Astrocyte (in vitro differentiated cells and primary cell): ENCODE results near the gene NDUFA11. TPM values are rescaled to one million over a fixed set of nuclear protein-coding genes. Genes with fewer than 3 reads are reported as not detected.
"Not testable (repeated sequence)": the region's sequence is repeated elsewhere in the genome, so short reads cannot be mapped to it uniquely, and the experiment has no call there.

Experiments used
- DNase-seq: peaks from one replicate; pipeline ENCODE4 v3.0.0-alpha.2; 2010; ENCODE audit warnings: low read depth
- FAIRE-seq: peaks from 2 replicates; lab custom pipeline; 2011; peaks lifted over from hg19 to GRCh38; lab: Jason Lieb, UNC
- H2AFZ ChIP-seq: 2 replicates; pipeline ENCODE4 v1.6.0; 2012; ENCODE audit warnings: low read depth, low read length, inconsistent platforms
- H3K27ac ChIP-seq: 2 replicates; pipeline ENCODE4 v1.5.1; 2011; ENCODE audit warnings: low read depth, low read length, inconsistent platforms
- H3K27me3 ChIP-seq: 2 replicates; pipeline ENCODE4 v1.6.0; 2011; ENCODE audit warnings: low read length, inconsistent platforms; ENCODE audit not compliant: insufficient read depth
- H3K36me3 ChIP-seq: 2 replicates; pipeline ENCODE4 v1.5.1; 2011; ENCODE audit warnings: low read length, inconsistent platforms; ENCODE audit not compliant: insufficient read depth
- H3K4me1 ChIP-seq: 2 replicates; pipeline ENCODE4 v1.5.1; 2011; ENCODE audit warnings: low read length, inconsistent platforms; ENCODE audit not compliant: insufficient read depth
- H3K4me2 ChIP-seq: 2 replicates; pipeline ENCODE4 v1.6.0; 2012; ENCODE audit warnings: low read length, inconsistent platforms
- H3K4me3 ChIP-seq: 2 replicates; pipeline ENCODE4 v1.5.1; 2011; ENCODE audit warnings: low read depth, mild to moderate bottlenecking, low read length, inconsistent platforms; ENCODE audit not compliant: insufficient read depth
- H3K79me2 ChIP-seq: 2 replicates; pipeline ENCODE4 v1.6.0; 2012; ENCODE audit warnings: mild to moderate bottlenecking, low read length, inconsistent platforms; ENCODE audit not compliant: insufficient read depth
- H3K9ac ChIP-seq: 2 replicates; pipeline ENCODE4 v1.6.0; 2012; ENCODE audit warnings: mild to moderate bottlenecking, low read length, inconsistent platforms
- H3K9me3 ChIP-seq: 2 replicates; pipeline ENCODE4 v1.5.1; 2012; ENCODE audit warnings: low read depth, mild to moderate bottlenecking, low read length, inconsistent platforms; ENCODE audit not compliant: insufficient read depth
- H4K20me1 ChIP-seq: 2 replicates; pipeline ENCODE4 v1.6.0; 2012; ENCODE audit warnings: low read length, inconsistent platforms; ENCODE audit not compliant: insufficient read depth
- H3K27ac Mint-ChIP-seq: one replicate; pipeline ENCODE4 v1.8.0; 2021; ENCODE audit warnings: mild to moderate bottlenecking, mixed read lengths; ENCODE audit not compliant: unreplicated experiment
- H3K27me3 Mint-ChIP-seq: one replicate; pipeline ENCODE4 v1.8.0; 2021; ENCODE audit warnings: low read depth, mixed read lengths; ENCODE audit not compliant: unreplicated experiment
- H3K36me3 Mint-ChIP-seq: one replicate; pipeline ENCODE4 v1.8.0; 2021; ENCODE audit warnings: low read depth, mixed read lengths; ENCODE audit not compliant: unreplicated experiment
- H3K4me1 Mint-ChIP-seq: one replicate; pipeline ENCODE4 v1.8.0; 2021; ENCODE audit warnings: low read depth, mixed read lengths; ENCODE audit not compliant: unreplicated experiment
- H3K4me3 Mint-ChIP-seq: one replicate; pipeline ENCODE4 v1.8.0; 2021; ENCODE audit warnings: mild to moderate bottlenecking, moderate library complexity, mixed read lengths; ENCODE audit not compliant: unreplicated experiment
- H3K9me3 Mint-ChIP-seq: one replicate; pipeline ENCODE4 v1.8.0; 2021; ENCODE audit warnings: mild to moderate bottlenecking, mixed read lengths; ENCODE audit not compliant: unreplicated experiment
- EZH2 ChIP-seq: IDR thresholded peaks from 2 replicates; pipeline ENCODE4 v1.6.1; 2012; ENCODE audit warnings: mild to moderate bottlenecking, low read length, inconsistent platforms; ENCODE audit not compliant: insufficient read depth
- total RNA-seq: library from RNA; stranded (reverse); gene quantifications from 2 replicates; pipeline ENCODE4 v1.2.1, GENCODE V29; 2021
- TF ChIP-seq, protein P1 (sequence below): IDR thresholded peaks from 2 replicates; pipeline ENCODE4 v1.5.1; 2011; ENCODE audit warnings: low read depth, mild to moderate bottlenecking, inconsistent platforms, low read length, moderate library complexity; ENCODE audit not compliant: insufficient read depth

Gene NDUFA11
- total RNA-seq, 1 donor from 2014 or later, result 286 TPM

DNA sequence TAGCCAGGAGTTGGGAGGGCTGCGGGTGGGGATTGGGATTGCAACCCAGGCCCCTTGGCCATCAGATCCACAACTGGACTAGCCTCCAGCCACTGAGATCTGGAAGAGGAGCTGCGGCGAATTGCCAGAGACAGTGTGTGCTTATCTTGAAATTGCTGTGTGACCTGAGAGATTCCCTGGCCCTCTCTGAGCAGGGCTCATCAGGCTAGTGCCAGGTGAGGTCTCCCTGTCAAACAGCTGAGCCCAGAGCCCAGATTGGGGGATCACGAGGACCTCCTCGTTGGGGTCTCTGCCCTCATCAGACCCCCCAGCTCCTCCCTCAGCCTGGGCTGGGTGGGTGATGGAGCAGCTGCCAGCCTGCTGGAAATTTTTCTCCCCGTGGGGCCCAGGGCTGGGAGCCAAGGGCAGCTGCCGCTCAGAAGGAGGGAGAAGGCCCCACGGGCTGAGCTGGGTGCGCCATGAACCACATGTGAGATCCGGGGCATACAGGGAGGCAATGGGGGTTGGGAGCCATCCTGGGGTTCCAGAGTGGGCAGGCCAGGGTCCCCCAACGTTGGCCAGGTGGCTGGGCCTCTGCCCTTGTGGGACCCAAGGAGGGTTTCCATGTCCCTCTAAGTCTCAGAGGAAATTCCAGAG lies 40.4 kb downstream of the NDUFA11 start:
- no peak overlapping the region for H3K4me2 ChIP-seq
- H3K4me1 Mint-ChIP-seq, result peaks cover 6% of the 10 kb centered on the region
- DNase-seq (no peak), FAIRE-seq (no peak)
- no peaks in the 10 kb centered on the region for H3K36me3 Mint-ChIP-seq
- H2AFZ ChIP-seq, result no peak overlapping the region
- H3K27ac ChIP-seq, result no peak overlapping the region
- H3K9ac ChIP-seq, result no peak overlapping the region
- H3K27me3 ChIP-seq, result peaks cover 4% of the 10 kb centered on the region
- H3K9me3 ChIP-seq, result no peaks in the 10 kb centered on the region
- no peaks in the 10 kb centered on the region for H3K79me2 ChIP-seq
- no peaks in the 10 kb centered on the region for H3K4me1 ChIP-seq
- no peak overlapping the region for H3K27ac Mint-ChIP-seq
- no peaks in the 10 kb centered on the region for H3K9me3 Mint-ChIP-seq
- no peak for TF ChIP-seq EZH2
- TF ChIP-seq, protein P1, sequence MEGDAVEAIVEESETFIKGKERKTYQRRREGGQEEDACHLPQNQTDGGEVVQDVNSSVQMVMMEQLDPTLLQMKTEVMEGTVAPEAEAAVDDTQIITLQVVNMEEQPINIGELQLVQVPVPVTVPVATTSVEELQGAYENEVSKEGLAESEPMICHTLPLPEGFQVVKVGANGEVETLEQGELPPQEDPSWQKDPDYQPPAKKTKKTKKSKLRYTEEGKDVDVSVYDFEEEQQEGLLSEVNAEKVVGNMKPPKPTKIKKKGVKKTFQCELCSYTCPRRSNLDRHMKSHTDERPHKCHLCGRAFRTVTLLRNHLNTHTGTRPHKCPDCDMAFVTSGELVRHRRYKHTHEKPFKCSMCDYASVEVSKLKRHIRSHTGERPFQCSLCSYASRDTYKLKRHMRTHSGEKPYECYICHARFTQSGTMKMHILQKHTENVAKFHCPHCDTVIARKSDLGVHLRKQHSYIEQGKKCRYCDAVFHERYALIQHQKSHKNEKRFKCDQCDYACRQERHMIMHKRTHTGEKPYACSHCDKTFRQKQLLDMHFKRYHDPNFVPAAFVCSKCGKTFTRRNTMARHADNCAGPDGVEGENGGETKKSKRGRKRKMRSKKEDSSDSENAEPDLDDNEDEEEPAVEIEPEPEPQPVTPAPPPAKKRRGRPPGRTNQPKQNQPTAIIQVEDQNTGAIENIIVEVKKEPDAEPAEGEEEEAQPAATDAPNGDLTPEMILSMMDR, result no peak
- no peak overlapping the region for H3K4me3 ChIP-seq
- H4K20me1 ChIP-seq, result no peaks in the 10 kb centered on the region
- H3K4me3 Mint-ChIP-seq, result no peak overlapping the region
- no peaks in the 10 kb centered on the region for H3K36me3 ChIP-seq
- H3K27me3 Mint-ChIP-seq, result peaks cover 44% of the 10 kb centered on the region

DNA sequence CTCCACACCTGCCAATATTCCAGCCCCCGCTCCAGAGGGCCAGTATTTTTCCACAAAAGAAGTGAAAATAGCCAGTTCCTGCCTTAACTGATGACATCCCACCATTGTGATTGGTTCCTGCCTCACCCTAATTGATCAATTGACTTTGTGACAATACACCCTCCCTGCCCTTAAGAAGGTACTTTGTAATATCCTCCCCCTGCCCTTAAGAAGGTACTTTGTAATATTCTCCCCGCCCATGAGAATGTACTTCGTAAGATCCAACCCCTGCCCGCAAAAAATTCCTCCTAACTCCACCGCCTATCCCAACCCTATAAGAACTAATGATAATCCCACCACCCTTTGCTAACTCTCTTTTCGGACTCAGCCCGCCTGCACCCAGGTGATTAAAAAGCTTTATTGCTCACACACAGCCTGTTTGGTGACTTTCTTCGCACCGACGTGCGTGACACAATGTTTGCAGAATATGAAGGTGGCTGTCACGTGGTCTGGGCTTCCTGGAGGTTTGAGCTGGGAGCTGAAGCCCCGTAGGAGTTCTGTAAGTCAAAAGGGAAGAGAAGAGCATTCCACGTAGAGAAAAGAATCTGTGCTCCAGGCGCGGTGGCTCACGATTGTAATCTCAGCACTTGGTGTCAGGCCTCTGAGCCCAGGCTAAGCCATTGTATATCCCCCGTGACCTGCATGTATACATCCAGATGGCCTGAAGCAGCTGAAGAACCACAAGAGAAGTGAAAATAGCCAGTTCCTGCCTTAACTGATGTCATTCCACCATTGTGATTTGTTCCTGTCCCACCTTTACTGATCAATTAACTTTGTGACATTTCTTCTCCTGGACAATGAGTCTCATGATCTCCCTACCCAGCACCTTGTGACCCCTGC lies 46.1 kb downstream of the NDUFA11 start:
- Histone ChIP-seq H3K36me3 (no peaks in the 10 kb centered on the region), H3K4me3 (no peak overlapping the region)
- FAIRE-seq, result no peak

GRCh38 chr19:5855151-5855550 lies 48.4 kb downstream of the NDUFA11 start:
- H3K36me3 Mint-ChIP-seq, H3K27ac Mint-ChIP-seq, H3K36me3 ChIP-seq, H3K4me1 ChIP-seq, H4K20me1 ChIP-seq, FAIRE-seq, H2AFZ ChIP-seq, H3K79me2 ChIP-seq, H3K27ac ChIP-seq, H3K4me3 Mint-ChIP-seq, H3K4me3 ChIP-seq, H3K9me3 Mint-ChIP-seq, H3K4me2 ChIP-seq, H3K9me3 ChIP-seq, H3K4me1 Mint-ChIP-seq, H3K9ac ChIP-seq, DNase-seq: not testable (repeated sequence)
- peaks cover 25% of the 10 kb centered on the region for H3K27me3 ChIP-seq
- peaks cover 17% of the 10 kb centered on the region for H3K27me3 Mint-ChIP-seq

More for the DNA sequence above, 46.1 kb downstream of the NDUFA11 start:
- no peaks in the 10 kb centered on the region for H3K36me3 Mint-ChIP-seq
- H3K4me1 Mint-ChIP-seq, result peaks cover 6% of the 10 kb centered on the region
- Histone ChIP-seq H3K9me3 (no peaks in the 10 kb centered on the region), H3K4me1 (no peaks in the 10 kb centered on the region), H3K9ac (no peak overlapping the region), H3K79me2 (no peaks in the 10 kb centered on the region), H3K4me2 (no peak overlapping the region), H3K27ac (no peak overlapping the region), H3K27me3 (peaks cover 20% of the 10 kb centered on the region), H2AFZ (no peak overlapping the region), H4K20me1 (no peaks in the 10 kb centered on the region)
- no peak for DNase-seq
- H3K27me3 Mint-ChIP-seq, result peaks cover 18% of the 10 kb centered on the region
- H3K4me3 Mint-ChIP-seq, result no peak overlapping the region
- peaks cover under 1% of the 10 kb centered on the region for H3K9me3 Mint-ChIP-seq
- no peak overlapping the region for H3K27ac Mint-ChIP-seq
- TF ChIP-seq, protein P1, result no peak
- TF ChIP-seq EZH2, result no peak

DNA sequence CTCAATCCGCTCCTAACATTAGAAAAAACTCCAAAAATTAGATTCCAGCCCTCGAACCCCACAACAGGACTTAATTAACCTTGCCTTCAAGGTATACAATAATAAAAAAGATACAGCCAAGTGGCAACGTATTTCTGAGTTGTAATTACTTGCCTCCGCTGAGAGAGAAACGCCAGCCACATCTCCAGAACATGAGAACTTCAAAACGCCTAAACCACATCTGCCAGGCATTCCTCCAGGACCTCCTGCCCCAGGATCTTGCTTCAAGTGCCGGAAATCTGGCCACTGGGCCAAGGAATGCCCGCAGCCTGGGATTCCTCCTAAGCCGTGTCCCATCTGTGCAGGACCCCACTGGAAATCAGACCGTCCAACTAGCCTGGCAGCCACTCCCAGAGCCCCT lies 49.5 kb downstream of the NDUFA11 start:
- not testable (repeated sequence) for H3K4me1 Mint-ChIP-seq, H3K4me1 ChIP-seq, H3K4me2 ChIP-seq, H3K9me3 ChIP-seq, H2AFZ ChIP-seq, H3K27ac ChIP-seq, FAIRE-seq, DNase-seq, H3K27ac Mint-ChIP-seq, H3K9me3 Mint-ChIP-seq, H4K20me1 ChIP-seq, H3K79me2 ChIP-seq, H3K4me3 ChIP-seq, H3K4me3 Mint-ChIP-seq, H3K36me3 Mint-ChIP-seq, H3K36me3 ChIP-seq, H3K9ac ChIP-seq
- H3K27me3 Mint-ChIP-seq, result peaks cover 15% of the 10 kb centered on the region
- H3K27me3 ChIP-seq, result peaks cover 25% of the 10 kb centered on the region
